NB4 (cell line): Measurements from ENCODE around the gene LILRB2.

Source experiments
- MYC ChIP-seq: IDR thresholded peaks from 2 replicates; pipeline ENCODE4 v1.6.1; 2011; ENCODE audit warnings: low read depth, low read length
- TF ChIP-seq, protein P1 (sequence below): IDR thresholded peaks from one replicate; pipeline ENCODE4 v1.5.1; 2012; ENCODE audit warnings: low read depth, low read length

DNA sequence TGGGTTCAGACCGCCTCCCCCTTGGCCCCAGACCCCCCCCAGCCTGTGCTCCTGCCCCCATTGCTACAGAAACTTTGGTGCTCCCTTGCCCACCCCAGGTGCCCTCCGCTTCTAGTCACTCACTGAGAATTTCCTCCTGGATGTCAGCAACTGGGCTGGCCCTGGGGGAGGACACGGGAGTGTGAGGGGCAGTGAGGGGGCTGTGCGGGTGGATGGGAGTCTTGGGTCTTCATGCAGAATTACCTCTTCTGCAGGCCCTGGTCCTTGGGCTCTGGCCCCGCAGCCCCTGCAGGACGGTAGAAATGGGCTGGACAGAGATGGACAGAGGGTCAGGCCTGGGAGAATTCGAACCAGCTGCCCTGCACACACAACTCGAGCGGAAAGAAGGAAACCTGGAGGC is 28.7 kb downstream of the LILRB2 start:
- TF ChIP-seq, protein P1, sequence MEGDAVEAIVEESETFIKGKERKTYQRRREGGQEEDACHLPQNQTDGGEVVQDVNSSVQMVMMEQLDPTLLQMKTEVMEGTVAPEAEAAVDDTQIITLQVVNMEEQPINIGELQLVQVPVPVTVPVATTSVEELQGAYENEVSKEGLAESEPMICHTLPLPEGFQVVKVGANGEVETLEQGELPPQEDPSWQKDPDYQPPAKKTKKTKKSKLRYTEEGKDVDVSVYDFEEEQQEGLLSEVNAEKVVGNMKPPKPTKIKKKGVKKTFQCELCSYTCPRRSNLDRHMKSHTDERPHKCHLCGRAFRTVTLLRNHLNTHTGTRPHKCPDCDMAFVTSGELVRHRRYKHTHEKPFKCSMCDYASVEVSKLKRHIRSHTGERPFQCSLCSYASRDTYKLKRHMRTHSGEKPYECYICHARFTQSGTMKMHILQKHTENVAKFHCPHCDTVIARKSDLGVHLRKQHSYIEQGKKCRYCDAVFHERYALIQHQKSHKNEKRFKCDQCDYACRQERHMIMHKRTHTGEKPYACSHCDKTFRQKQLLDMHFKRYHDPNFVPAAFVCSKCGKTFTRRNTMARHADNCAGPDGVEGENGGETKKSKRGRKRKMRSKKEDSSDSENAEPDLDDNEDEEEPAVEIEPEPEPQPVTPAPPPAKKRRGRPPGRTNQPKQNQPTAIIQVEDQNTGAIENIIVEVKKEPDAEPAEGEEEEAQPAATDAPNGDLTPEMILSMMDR: no peak
- TF ChIP-seq MYC: no peak
